ENCODE results near the gene CD200R1. TPM values are rescaled to one million over a fixed set of nuclear protein-coding genes. Genes with fewer than 3 reads are reported as not detected.

CD200R1 gene
- total and polyA plus RNA-seq, 2 experiments from 2014 or later, result 0.45 to 0.93 TPM

GRCh38 chr3:113018536-113019181 is 43.8 kb upstream of the CD200R1 start:
- peaks cover 14% of the 10 kb centered on the region for H3K4me1 ChIP-seq (ENCODE audit: insufficient read depth)
- WGBS (ENCODE audit: low lambda C conversion rate, missing lambda C conversion rate), result 9% methylated on average over 13 of the region's 13 CpGs
- H3K27ac ChIP-seq, result peak overlapping the region; percentile 99
- H2AFZ ChIP-seq, result peak overlapping the region; percentile 99
- no peaks in the 10 kb centered on the region for H3K36me3 ChIP-seq (replicated peaks; ENCODE audit: insufficient read depth, low read depth)
- H3K27me3 ChIP-seq, result no peaks in the 10 kb centered on the region
- TF ChIP-seq EZH2 (IDR thresholded peaks at IDR 0.05; ENCODE audit: borderline replicate concordance) (no peak), EZH2phosphoT487 (IDR thresholded peaks at IDR 0.05; ENCODE audit: low read depth, severe bottlenecking, unreplicated experiment) (no peak), CTCF (IDR thresholded peaks at IDR 0.05; ENCODE audit: poor library complexity) (no peak)
- H3K4me2 ChIP-seq, result peak overlapping the region; percentile 84
- no peaks in the 10 kb centered on the region for H4K20me1 ChIP-seq (ENCODE audit: insufficient read depth, poor library complexity, severe bottlenecking)
- peak overlapping the region; percentile 73 for H3K4me3 ChIP-seq
- DNase-seq (ENCODE audit: low spot score), result peak; percentile 32
- H3K79me2 ChIP-seq, result peaks cover 51% of the 10 kb centered on the region
- no peaks in the 10 kb centered on the region for H3K9me2 ChIP-seq (replicated peaks; ENCODE audit: insufficient read depth)
- no peaks in the 10 kb centered on the region for H3K9me3 ChIP-seq (ENCODE audit: low read depth)

DNA sequence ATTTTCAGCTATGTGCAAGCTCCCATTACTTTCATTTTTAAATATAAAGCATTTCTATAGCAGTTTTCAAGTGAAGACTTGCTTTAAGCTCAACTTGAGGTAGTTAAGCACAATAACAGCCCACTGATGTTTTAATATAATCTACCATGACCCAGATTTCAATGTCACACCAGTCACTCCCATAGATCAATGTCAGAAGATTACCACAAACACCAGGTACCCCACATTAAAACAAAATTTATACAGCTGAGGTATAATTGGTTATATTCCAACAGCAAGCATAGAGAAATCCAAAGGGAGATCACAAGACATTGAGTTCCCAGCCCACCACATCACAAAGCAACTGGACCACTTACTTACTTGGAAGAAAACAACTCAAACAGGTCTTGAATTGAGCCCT is 38.7 kb upstream of the CD200R1 start:
- Histone ChIP-seq H3K9me2 (replicated peaks; ENCODE audit: insufficient read depth) (no peaks in the 10 kb centered on the region), H3K36me3 (replicated peaks; ENCODE audit: insufficient read depth, low read depth) (no peaks in the 10 kb centered on the region), H4K20me1 (ENCODE audit: insufficient read depth, poor library complexity, severe bottlenecking) (peaks cover 17% of the 10 kb centered on the region), H3K4me3 (no peak overlapping the region), H3K27ac (no peak overlapping the region), H3K79me2 (peaks cover 79% of the 10 kb centered on the region), H3K27me3 (no peaks in the 10 kb centered on the region), H3K4me1 (ENCODE audit: insufficient read depth) (peaks cover 11% of the 10 kb centered on the region), H2AFZ (no peak overlapping the region), H3K4me2 (no peak overlapping the region), H3K9me3 (ENCODE audit: low read depth) (no peaks in the 10 kb centered on the region)
- DNase-seq (ENCODE audit: low spot score), result no peak
- TF ChIP-seq EZH2phosphoT487 (IDR thresholded peaks at IDR 0.05; ENCODE audit: low read depth, severe bottlenecking, unreplicated experiment) (no peak), EZH2 (IDR thresholded peaks at IDR 0.05; ENCODE audit: borderline replicate concordance) (no peak), CTCF (IDR thresholded peaks at IDR 0.05; ENCODE audit: poor library complexity) (no peak)

DNA sequence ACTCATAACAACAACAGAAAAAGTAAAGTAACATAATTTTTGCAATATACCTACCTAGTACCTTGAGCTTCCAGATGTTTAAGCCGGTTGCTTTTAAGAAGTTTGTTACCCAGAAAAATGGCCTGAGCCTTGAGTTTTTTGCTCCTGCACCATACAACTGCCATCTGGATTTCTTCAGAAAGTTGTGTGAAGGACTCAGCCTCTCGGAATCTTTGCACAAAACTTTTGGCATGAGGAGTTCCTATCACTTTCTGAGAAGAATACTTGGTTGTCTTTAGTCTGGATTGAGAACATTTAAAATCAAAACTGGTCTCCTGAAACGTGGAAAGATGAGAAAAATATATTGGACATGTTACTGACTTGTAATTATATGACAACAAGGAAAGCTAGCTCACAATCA is 33.2 kb upstream of the CD200R1 start:
- H3K27me3 ChIP-seq, result no peaks in the 10 kb centered on the region
- no peak overlapping the region for H3K27ac ChIP-seq
- no peak overlapping the region for H3K4me2 ChIP-seq
- TF ChIP-seq EZH2phosphoT487 (IDR thresholded peaks at IDR 0.05; ENCODE audit: low read depth, severe bottlenecking, unreplicated experiment) (no peak), EZH2 (IDR thresholded peaks at IDR 0.05; ENCODE audit: borderline replicate concordance) (no peak), CTCF (IDR thresholded peaks at IDR 0.05; ENCODE audit: poor library complexity) (no peak)
- DNase-seq (ENCODE audit: low spot score), result no peak
- H3K9me3 ChIP-seq (ENCODE audit: low read depth), result no peaks in the 10 kb centered on the region
- no peak overlapping the region for H2AFZ ChIP-seq
- no peaks in the 10 kb centered on the region for H3K36me3 ChIP-seq (replicated peaks; ENCODE audit: insufficient read depth, low read depth)
- peaks cover 17% of the 10 kb centered on the region for H4K20me1 ChIP-seq (ENCODE audit: insufficient read depth, poor library complexity, severe bottlenecking)
- H3K4me3 ChIP-seq, result no peak overlapping the region
- peaks cover 34% of the 10 kb centered on the region for H3K79me2 ChIP-seq
- 86% methylated on average over 3 of the region's 3 CpGs for WGBS (ENCODE audit: low lambda C conversion rate, missing lambda C conversion rate)
- no peaks in the 10 kb centered on the region for H3K4me1 ChIP-seq (ENCODE audit: insufficient read depth)
- no peaks in the 10 kb centered on the region for H3K9me2 ChIP-seq (replicated peaks; ENCODE audit: insufficient read depth)
